GM12873 (cell line): ENCODE measurements around the gene GYS1.
A peak's percentile ranks its signal among the peaks of the same experiment; 100 is the strongest.
"Not testable (repeated sequence)": the region's sequence is repeated elsewhere in the genome, so short reads cannot be mapped to it uniquely, and the experiment has no call there.

Experiments used
- TF ChIP-seq, protein P1 (sequence below): IDR thresholded peaks from 2 replicates; pipeline ENCODE4 v1.5.1; 2012; ENCODE audit warnings: low read depth, mild to moderate bottlenecking, moderate library complexity, low read length, control low read depth; ENCODE audit not compliant: insufficient read depth; ENCODE audit errors: missing control alignments

Gene GYS1

GRCh38 chr19:48993175-48994034 lies at the start of gene GYS1, which contains the start of gene RUVBL2:
TSS of gene GYS1 (minus strand) at chr19:48993309. CDS start at chr19:48993112, 197 bp downstream.
TSS of gene RUVBL2 (plus strand) at chr19:48993887. CDS start at chr19:48993912, 25 bp downstream.
- TF ChIP-seq, protein P1, sequence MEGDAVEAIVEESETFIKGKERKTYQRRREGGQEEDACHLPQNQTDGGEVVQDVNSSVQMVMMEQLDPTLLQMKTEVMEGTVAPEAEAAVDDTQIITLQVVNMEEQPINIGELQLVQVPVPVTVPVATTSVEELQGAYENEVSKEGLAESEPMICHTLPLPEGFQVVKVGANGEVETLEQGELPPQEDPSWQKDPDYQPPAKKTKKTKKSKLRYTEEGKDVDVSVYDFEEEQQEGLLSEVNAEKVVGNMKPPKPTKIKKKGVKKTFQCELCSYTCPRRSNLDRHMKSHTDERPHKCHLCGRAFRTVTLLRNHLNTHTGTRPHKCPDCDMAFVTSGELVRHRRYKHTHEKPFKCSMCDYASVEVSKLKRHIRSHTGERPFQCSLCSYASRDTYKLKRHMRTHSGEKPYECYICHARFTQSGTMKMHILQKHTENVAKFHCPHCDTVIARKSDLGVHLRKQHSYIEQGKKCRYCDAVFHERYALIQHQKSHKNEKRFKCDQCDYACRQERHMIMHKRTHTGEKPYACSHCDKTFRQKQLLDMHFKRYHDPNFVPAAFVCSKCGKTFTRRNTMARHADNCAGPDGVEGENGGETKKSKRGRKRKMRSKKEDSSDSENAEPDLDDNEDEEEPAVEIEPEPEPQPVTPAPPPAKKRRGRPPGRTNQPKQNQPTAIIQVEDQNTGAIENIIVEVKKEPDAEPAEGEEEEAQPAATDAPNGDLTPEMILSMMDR, result peak; percentile 96

DNA sequence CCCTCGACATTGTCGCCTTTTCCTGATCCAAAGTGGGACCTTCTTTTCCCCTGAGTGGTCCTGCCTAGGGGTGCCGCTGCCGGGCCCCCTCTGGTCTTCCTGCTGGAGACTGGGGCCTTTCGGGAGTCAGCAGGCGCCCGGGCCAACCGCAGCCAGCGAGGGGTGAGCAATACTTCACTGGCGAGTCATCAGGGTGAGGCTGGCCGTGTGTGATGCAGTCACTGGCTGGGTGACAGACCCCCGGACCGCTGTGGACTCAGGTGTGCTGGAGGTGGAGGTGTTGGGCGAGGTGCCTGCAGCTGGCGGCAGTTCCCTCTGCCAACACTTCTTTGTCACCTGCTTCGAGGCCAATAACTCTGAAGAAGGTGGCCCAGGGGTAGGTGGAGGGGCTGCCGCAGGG lies 49.1 kb upstream of the GYS1 start:
- TF ChIP-seq, protein P1, result no peak

DNA sequence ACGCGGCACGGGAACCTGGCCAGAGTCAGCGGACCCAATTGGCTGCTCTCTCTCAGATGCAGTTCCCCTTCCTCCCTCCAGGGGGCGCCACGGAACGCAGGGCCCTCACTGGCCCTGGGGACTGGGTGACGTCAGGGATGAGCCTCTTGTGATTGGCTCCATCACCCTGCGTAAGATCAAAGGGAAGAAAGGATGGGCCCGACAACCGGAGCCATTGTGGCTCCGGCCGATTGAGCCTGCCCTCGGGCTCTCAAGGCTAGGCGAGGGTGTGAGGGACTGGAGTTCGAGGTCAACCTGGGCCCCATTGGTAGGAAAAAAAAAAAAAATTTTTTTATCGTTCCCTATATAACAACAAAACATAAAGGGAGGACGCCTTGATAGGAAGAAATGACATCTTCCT lies 43.7 kb upstream of the GYS1 start, which contains the start of gene CGB1:
Gene CGB1 (minus strand): TSS at position 81 of the 400 bp plus-strand sequence. CDS start 184 bp downstream, outside the sequence.
- TF ChIP-seq, protein P1, result peak; percentile 68

DNA sequence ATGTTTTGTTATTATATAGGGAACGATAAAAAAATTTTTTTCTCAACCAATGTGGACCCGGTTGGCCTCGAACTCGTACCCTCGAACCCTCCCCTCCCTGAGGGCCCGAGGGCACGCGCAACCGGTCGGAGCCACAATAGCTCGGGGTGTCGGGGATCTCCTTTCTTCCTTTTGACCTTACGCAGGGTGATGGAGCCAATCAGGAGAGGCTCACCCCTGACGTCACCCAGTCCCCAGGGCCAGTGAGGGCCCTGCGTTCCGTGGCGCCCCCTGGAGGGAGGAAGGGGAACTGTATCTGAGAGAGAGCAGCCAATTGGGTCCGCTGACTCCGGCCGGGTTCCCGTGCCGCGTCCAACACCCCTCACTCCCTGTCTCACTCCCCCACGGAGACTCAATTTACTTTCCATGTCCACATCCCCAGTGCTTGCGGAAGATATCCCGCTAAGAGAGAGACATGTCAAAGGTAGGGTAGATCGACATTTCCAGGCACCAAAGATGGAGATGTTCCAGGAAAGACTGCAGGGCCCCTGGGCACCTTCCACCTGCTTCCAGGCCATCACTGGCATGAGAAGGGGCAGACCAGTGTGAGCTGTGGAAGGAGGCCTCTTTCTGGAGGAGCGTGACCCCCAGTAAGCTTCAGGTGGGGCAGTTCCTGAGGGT lies 38.7 kb upstream of the GYS1 start, which contains the start of gene CGB2:
Gene CGB2 (plus strand): TSS at position 249 of the 660 bp plus-strand sequence. CDS start 206 bp downstream, at position 455.
- TF ChIP-seq, protein P1, result peak; percentile 64

DNA sequence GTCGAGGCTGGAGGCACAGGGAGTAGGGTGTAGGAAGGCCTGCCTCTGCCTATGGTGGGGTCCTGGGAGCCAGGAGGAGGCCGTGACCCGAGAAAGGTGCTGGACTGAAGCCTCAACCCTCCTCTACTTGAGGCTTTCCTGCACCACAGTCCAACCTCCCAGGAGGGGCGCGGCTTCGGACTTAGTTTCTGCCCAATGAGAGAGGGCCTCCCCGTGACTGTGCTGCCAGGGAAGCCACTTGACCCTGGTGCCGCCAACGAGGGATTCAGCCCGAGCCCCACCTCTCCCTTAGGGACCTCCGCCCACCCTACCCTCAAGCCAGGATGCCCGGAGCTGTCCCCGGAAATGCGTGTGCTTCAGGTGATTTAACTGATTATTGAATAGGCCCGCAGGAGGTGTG lies 31.1 kb upstream of the GYS1 start, which contains the start of gene CGB3:
Gene CGB3 (minus strand): TSS at position 101 of the 400 bp plus-strand sequence. CDS start 362 bp downstream, outside the sequence.
- TF ChIP-seq, protein P1, result not testable (repeated sequence)

DNA sequence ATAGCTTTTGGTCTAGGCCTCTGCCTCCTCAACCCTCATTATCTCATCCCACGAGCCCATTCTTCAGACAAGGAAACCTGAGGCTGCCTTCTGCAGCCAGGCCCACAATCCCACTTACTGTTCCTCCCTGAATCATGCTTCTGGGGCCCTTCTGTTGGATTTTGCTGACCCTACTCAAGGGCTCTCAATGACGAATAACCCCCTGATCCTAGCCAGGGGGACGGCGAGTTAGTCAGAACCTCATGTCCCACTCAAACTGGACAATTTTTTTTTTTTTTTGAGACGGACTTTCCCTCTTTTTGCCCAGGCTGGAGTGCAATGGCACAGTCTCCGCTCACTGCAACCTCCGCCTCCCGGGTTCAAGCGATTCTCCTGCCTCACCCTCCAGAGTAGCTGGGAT lies 29.0 kb upstream of the GYS1 start:
- TF ChIP-seq, protein P1, result no peak
